Germinal center (tissue), 1 donor: ENCODE data around the gene DHRS12.

ENCODE experiments used
- DNase-seq: peaks from one replicate; pipeline ENCODE4 v3.0.0; 2012; ENCODE audit warnings: mixed read lengths, low spot score

The DHRS12 gene

GRCh38 chr13:51726446-51727193 lies 77.3 kb downstream of the DHRS12 start:
- DNase-seq: no peak

- DNase-seq: no peak
Observed at GRCh38 chr13:51724721-51725120, 79.2 kb downstream of the DHRS12 start.

DNA sequence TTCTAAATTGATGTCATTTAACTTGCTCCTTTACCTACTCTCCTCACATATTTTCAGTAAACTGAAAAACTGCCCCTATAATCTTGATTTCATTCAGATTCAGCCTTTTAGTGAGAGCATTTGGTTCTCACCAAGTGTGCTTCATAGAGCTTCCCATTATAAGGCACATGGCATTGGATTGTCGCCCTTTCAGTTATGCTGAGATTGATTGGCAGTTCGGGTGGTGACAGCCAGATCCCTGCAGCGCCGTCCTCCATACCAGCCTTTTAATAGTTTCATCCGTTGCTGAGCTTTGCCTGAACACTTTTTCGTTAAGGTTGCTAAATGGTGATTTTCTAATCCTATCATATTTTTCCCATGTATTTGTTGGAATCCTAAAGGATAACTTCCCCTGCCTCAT lies 80.4 kb downstream of the DHRS12 start:
- no peak for DNase-seq

GRCh38 chr13:51721496-51721895 lies 82.5 kb downstream of the DHRS12 start:
- DNase-seq: no peak

DNA sequence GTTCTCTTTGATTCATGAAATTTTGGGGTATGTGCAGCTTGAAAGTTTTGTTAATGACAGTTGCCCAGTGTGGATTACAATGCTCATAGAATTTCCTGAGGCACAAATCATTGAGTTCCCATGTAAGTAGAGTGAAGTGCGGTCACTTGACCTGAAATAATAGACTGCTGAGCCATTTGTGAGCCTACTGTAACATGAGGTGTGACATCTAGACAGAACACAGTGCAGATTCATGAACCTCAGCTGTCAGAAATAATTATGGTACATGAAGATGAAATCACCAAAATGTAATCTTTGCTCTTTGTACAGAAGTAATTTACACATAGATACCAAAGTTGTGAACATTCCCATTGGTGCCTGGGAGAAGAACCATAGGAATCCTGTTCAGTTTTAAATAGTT lies 84.6 kb downstream of the DHRS12 start:
- no peak for DNase-seq
